IPS-18a (cell line): ENCODE measurements around the gene SGMS1.
"Not testable (repeated sequence)": the region's sequence is repeated elsewhere in the genome, so short reads cannot be mapped to it uniquely, and the experiment has no call there.

Experiments used
- H3K27ac ChIP-seq: one replicate; pipeline ENCODE4 v1.5.1; 2013; ENCODE audit warnings: low read length
- H3K27me3 ChIP-seq: one replicate; pipeline ENCODE4 v1.6.1; 2013; ENCODE audit warnings: mild to moderate bottlenecking, low read length; ENCODE audit not compliant: control insufficient read depth, insufficient read depth
- H3K36me3 ChIP-seq: one replicate; pipeline ENCODE4 v1.6.1; 2013; ENCODE audit warnings: low read depth, low read length; ENCODE audit not compliant: control insufficient read depth
- H3K4me1 ChIP-seq: one replicate; pipeline ENCODE4 v1.6.1; 2013; ENCODE audit warnings: low read depth, low read length; ENCODE audit not compliant: control insufficient read depth
- H3K4me3 ChIP-seq: one replicate; pipeline ENCODE4 v1.5.1; 2013; ENCODE audit warnings: low read length
- H3K9ac ChIP-seq: one replicate; pipeline ENCODE4 v1.6.1; 2013; ENCODE audit warnings: mild to moderate bottlenecking, low read length, moderate library complexity
- H3K9me3 ChIP-seq: one replicate; pipeline ENCODE4 v1.6.1; 2013; ENCODE audit warnings: low read depth, low read length; ENCODE audit not compliant: control insufficient read depth

The SGMS1 gene

DNA sequence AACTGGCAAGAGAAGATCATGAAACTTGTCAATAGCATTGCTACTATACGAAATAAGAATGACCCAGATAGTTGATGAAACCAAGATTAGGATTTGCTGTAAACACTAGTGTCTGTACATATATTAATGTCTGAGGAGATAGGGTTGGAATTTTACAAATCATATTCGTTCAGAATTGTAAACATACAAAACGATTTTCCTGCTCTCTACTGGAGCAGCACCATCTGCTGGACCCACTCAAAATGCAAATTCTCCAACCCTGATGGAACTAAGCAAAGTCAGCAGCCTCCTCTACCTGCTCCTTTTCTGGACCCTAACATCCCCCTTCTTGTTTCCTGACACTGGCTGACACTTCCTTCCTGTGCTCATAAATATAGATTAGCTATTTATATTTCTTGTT is 29.4 kb upstream of the SGMS1 start:
- H3K27me3 ChIP-seq = no peaks in the 10 kb centered on the region
- no peak overlapping the region for H3K9ac ChIP-seq
- no peak overlapping the region for H3K4me3 ChIP-seq
- no peaks in the 10 kb centered on the region for H3K36me3 ChIP-seq
- no peaks in the 10 kb centered on the region for H3K9me3 ChIP-seq
- H3K27ac ChIP-seq = no peak overlapping the region
- H3K4me1 ChIP-seq = no peaks in the 10 kb centered on the region

DNA sequence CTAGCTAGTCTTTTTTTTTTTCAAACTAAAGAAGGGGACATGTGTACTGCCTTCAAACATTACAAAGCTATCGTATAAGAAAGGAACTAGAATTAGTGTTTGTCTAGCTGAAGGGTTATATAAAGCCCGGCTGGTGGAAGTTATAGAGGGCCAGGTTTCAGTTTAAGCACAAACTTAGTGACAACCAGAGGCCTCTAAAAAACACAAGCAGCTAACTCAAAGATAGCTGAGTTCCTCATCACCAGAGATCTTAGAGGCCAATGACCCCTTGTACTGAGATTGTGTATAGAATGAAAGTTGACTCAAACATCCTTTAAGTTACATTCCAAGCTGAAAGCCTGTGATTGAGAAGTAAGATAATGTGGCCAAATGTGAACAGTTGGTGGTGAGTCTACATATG is 28.1 kb upstream of the SGMS1 start:
- Histone ChIP-seq H3K36me3 (no peaks in the 10 kb centered on the region), H3K9me3 (no peaks in the 10 kb centered on the region), H3K4me3 (no peak overlapping the region), H3K27me3 (no peaks in the 10 kb centered on the region), H3K4me1 (no peaks in the 10 kb centered on the region), H3K9ac (no peak overlapping the region), H3K27ac (no peak overlapping the region)

DNA sequence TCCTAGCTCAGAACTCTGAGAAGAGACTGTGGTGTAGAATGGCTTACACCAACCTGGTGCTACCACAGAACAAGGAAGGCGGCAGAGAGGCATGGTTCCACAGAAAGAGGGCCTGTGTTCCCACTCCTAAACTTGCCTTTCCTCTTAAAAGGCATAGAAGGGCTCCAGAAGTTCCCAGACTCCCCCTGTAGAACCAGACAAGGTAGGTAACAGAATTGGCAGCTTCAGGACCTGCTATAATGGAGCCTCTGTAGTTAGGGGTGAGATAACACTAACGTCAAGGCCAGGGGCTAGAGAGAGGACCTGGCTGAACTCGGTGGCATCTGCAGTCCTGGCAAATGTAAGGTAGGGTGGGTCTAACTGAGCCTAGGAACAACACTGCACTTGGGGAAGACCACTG is 26.7 kb upstream of the SGMS1 start:
- Histone ChIP-seq H3K4me1 (no peaks in the 10 kb centered on the region), H3K36me3 (no peaks in the 10 kb centered on the region), H3K9me3 (no peaks in the 10 kb centered on the region), H3K9ac (no peak overlapping the region), H3K27me3 (no peaks in the 10 kb centered on the region), H3K27ac (no peak overlapping the region), H3K4me3 (no peak overlapping the region)

GRCh38 chr10:50648935-50649227 is 25.1 kb upstream of the SGMS1 start:
- H3K27ac ChIP-seq = no peak overlapping the region
- H3K9ac ChIP-seq = no peak overlapping the region
- H3K9me3 ChIP-seq = no peaks in the 10 kb centered on the region
- no peaks in the 10 kb centered on the region for H3K36me3 ChIP-seq
- H3K4me3 ChIP-seq = no peak overlapping the region
- H3K27me3 ChIP-seq = no peaks in the 10 kb centered on the region
- no peaks in the 10 kb centered on the region for H3K4me1 ChIP-seq

DNA sequence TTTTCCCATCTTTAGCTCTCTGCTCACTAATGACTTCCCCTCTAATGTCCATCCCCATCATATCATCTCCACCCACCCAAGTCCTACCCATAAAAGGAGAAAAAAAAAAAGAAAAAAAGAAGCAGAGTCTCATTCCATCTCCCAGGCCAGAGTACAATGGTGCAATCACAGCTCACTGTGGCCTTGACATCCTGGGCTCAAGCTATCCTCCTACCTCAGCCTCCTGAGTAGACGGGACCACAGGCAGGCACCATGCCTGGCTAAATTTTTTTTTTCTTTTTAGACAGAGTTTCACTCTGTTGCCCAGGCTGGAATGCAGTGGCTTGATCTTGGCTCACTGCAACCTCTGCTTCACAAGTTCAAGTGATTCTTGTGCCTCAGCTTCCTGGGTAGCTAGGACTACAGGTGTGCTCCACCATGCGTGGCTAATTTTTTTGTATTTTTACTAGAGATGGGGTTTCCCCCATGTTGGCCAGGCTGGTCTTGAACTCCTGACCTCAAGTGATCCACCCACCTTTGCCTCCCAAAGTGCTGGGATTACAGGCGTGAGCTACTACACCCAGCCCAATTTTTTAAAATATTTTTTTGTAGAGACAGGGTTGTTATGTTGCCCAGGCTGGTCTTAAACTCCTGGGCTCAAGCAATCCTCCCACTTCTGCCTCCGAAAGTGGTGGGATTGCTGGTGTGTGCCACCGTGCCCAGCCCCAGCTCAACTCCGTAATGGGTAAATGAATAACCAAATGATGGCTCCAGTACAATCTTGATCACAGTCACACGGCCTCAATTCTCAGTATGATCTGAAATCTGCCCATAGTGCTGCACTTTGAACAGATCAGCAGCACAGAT is 24.6 kb upstream of the SGMS1 start:
- H3K4me1 ChIP-seq = no peaks in the 10 kb centered on the region
- no peak overlapping the region for H3K27ac ChIP-seq
- H3K9me3 ChIP-seq = no peaks in the 10 kb centered on the region
- H3K36me3 ChIP-seq = no peaks in the 10 kb centered on the region
- H3K27me3 ChIP-seq = no peaks in the 10 kb centered on the region
- no peak overlapping the region for H3K9ac ChIP-seq
- no peak overlapping the region for H3K4me3 ChIP-seq

GRCh38 chr10:50647350-50647749 is 23.6 kb upstream of the SGMS1 start:
- not testable (repeated sequence) for H3K27ac ChIP-seq, H3K4me1 ChIP-seq, H3K36me3 ChIP-seq, H3K27me3 ChIP-seq, H3K9ac ChIP-seq, H3K9me3 ChIP-seq, H3K4me3 ChIP-seq

GRCh38 chr10:50645236-50645635 is 21.5 kb upstream of the SGMS1 start:
- no peak overlapping the region for H3K4me3 ChIP-seq
- peaks cover 3% of the 10 kb centered on the region for H3K4me1 ChIP-seq
- no peaks in the 10 kb centered on the region for H3K36me3 ChIP-seq
- H3K27ac ChIP-seq = no peak overlapping the region
- H3K27me3 ChIP-seq = no peaks in the 10 kb centered on the region
- no peaks in the 10 kb centered on the region for H3K9me3 ChIP-seq
- H3K9ac ChIP-seq = no peak overlapping the region

DNA sequence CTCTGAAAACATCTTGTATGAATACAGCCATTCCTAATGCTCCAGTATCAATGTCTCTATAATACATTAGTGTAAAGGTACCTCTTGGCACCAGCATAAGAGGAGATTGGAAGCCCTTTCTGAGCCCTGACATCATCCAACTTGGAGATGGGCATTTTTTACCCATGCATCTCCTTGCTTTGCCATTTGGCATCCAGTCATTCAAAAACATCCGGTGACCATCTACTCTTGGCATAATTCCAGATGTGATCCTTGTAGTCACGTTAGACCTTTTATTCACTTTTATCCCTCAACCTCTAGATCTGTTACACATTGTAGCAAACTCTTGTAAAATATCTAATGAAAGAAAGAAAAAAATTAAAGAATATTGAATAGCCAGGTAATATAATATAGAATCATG is 17.9 kb upstream of the SGMS1 start:
- H3K9me3 ChIP-seq = no peaks in the 10 kb centered on the region
- H3K9ac ChIP-seq = no peak overlapping the region
- no peaks in the 10 kb centered on the region for H3K36me3 ChIP-seq
- H3K27ac ChIP-seq = no peak overlapping the region
- no peaks in the 10 kb centered on the region for H3K27me3 ChIP-seq
- no peak overlapping the region for H3K4me3 ChIP-seq
- peaks cover 5% of the 10 kb centered on the region for H3K4me1 ChIP-seq

DNA sequence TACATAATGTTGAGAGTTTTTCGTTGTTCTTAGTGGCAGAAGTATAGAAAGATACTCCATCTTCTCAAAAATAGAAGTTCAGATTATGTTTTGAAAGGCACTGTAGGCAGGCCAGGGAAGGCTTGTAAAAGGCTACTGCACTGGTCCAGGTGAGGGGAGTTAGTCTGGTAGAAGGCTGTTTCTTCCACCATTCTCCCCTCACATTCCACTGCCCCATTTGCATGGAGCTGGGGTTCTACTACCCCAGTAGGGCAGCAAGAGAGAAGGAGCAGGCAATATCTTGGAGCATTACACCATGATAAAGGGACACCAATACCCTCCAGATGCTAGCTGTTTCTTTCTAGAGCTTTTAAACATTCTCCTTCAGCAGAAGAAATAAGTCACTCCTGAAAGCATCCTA is 16.5 kb upstream of the SGMS1 start:
- peaks cover 5% of the 10 kb centered on the region for H3K4me1 ChIP-seq
- no peaks in the 10 kb centered on the region for H3K9me3 ChIP-seq
- H3K27ac ChIP-seq = no peak overlapping the region
- no peaks in the 10 kb centered on the region for H3K27me3 ChIP-seq
- no peak overlapping the region for H3K4me3 ChIP-seq
- no peak overlapping the region for H3K9ac ChIP-seq
- no peaks in the 10 kb centered on the region for H3K36me3 ChIP-seq

DNA sequence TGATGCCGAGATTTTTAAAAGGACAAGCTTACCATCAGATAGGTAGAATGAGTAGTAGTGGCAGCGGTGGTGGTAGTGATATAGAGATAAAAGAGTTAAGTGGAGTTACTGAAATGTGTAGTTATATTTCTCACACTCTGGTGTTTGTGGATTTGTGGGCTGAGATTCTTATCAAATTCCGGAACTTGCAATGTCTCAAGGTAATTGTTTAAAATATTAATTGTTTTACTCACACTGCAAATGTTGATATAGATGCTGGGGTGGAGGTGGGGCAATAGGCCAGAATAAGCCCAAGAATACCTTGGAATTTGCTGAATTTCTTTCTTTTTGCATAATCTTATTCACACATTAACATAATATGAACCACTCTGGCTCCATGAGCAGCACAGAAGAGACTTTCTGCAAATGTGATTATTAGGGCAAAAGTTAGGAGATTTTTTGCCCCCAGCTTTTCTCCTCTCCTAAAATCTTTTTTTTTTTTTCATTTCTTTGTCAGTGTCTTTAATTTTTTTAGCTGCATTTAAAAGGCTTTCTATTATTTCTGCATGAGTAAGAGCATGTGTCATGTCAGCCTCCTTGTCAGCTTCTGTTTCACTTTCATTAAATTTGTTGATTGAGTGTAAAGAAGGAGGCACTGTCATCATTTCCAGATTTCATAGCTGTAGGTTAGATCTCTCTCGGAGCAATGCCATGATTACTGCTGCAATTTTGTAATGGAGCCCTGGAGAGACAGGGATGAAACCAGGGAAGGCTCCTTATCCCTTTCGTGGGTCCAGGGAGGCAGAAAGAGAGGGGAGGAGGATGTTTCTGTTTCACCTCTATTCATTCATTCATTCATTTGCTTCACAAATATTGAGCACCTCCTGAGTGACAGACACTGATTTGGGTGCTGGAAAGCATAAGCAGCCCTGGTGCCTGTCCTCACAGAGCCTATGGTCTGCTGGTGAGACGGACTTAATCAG is 13.1 kb upstream of the SGMS1 start:
- H3K9ac ChIP-seq = no peak overlapping the region
- H3K27ac ChIP-seq = no peak overlapping the region
- no peak overlapping the region for H3K4me3 ChIP-seq
- no peaks in the 10 kb centered on the region for H3K9me3 ChIP-seq
- H3K4me1 ChIP-seq = peaks cover 5% of the 10 kb centered on the region
- H3K36me3 ChIP-seq = no peaks in the 10 kb centered on the region
- no peaks in the 10 kb centered on the region for H3K27me3 ChIP-seq

DNA sequence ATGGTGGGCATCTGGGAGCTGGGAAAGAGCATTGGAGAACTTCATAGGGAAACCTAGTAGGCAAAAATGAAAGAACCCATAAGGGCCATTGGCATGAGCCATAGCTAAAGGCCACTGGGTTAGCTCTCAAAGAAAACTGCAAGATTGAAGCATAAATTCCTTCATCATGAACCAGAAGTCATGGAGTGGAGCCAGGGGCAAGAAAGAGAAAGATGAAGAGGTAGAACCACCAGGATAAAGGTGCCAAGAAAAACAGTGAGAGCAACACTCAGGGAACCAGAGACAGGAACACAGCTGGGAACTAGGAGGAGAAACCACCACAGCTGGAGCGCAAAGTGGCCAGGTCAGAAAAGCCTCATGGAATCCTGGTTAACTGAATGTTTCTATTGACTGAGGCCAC is 11.5 kb upstream of the SGMS1 start:
- Histone ChIP-seq H3K36me3 (no peaks in the 10 kb centered on the region), H3K9ac (no peak overlapping the region), H3K4me3 (no peak overlapping the region), H3K27ac (no peak overlapping the region), H3K4me1 (peaks cover 5% of the 10 kb centered on the region), H3K27me3 (no peaks in the 10 kb centered on the region), H3K9me3 (no peaks in the 10 kb centered on the region)

- Histone ChIP-seq H3K27me3 (no peaks in the 10 kb centered on the region), H3K4me1 (peaks cover 11% of the 10 kb centered on the region), H3K9me3 (no peaks in the 10 kb centered on the region), H3K9ac (no peak overlapping the region), H3K4me3 (no peak overlapping the region), H3K36me3 (no peaks in the 10 kb centered on the region), H3K27ac (no peak overlapping the region)
These were observed 10.7 kb upstream of the SGMS1 start for GRCh38 chr10:50634479-50634878.
